HFF-Myc (cell line): ENCODE results near the gene BAMBI.

Source experiments
- DNase-seq: peaks from one replicate; pipeline ENCODE4 v3.0.0-alpha.2; 2011; ENCODE audit warnings: low read depth; ENCODE audit errors: extremely low read depth
- H3K4me3 ChIP-seq: replicated peaks from 2 replicates; pipeline ENCODE4 v1.5.1; 2011; ENCODE audit warnings: low read depth, mild to moderate bottlenecking, control low read depth, low read length
- CTCF ChIP-seq: IDR thresholded peaks from 2 replicates; pipeline ENCODE4 v1.5.1; 2012; ENCODE audit warnings: mild to moderate bottlenecking, low read depth, low read length, control low read depth; ENCODE audit errors: missing control alignments

Gene BAMBI

DNA sequence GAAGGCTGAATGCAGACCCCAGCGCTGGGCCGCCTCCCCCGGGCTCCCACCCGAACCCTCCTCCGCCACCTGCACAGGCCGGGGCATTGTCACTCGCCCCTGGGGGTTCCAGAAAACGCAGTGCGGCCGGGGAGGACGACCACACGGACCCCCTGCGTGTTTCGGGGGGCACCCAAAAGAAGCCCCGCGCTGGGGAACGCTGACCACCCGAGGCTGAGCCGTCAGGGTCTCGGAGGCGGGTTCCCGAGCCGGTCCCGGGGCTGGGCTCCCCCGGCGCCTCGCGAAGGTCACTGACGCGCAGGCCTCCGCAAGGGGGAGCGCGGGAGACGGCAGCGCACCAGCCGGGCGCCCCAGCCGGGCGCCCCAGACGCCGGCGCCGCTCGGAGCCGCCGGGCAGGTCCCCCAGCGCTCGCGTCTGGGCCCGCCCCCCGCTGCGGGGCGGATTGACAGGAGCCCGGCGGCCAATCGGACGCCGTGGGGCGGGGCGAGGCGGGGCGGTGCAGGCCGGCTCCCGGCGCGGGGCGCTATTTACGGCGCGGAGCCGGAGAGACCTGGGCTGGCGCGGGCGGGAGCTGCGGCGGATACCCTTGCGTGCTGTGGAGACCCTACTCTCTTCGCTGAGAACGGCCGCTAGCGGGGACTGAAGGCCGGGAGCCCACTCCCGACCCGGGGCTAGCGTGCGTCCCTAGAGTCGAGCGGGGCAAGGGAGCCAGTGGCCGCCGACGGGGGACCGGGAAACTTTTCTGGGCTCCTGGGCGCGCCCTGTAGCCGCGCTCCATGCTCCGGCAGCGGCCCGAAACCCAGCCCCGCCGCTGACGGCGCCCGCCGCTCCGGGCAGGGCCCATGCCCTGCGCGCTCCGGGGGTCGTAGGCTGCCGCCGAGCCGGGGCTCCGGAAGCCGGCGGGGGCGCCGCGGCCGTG is at the start of gene BAMBI:
TSS of gene BAMBI (plus strand) at position 554 of the 920 bp plus-strand sequence. CDS start 377 bp downstream, outside the sequence.
- DNase-seq = peak; percentile 20
- peak within 1 kb of the TSS; percentile 60 for H3K4me3 ChIP-seq
- TF ChIP-seq CTCF = peak; percentile 38

DNA sequence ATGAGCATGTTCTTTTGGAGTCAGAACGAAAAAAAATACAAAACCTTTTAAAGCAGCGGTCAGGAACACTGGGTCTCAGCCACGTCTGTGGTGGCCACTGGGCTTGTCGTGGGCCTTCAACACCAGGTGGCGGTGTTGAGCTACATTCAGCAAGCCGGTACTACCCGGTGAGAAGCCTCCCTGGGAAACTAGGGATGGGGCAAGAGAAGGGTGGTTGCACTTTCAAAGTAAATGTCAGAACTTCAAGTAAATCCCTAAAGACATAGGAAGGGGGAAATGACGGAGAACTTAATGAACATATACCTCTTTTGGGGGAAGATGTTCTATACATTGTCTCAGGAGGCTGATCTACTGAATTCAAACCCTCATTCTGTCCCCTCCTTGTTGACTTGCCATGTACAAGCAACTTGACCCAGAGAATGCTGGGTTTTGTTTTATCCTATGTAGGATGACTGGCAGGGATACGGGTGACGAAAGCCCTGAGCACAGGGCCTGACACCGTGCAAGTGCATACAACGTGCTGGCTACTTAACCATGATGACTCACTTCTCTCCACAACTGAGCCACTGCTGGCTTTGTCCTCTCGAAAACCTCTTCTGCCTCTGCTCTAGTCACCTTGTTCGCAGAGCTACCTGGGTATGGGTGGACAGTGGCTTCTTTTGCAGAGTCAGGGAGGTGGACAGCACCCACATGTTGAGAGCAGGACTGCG is 49.0 kb upstream of the BAMBI start:
- DNase-seq = peak; percentile 52
- peak; percentile 94 for TF ChIP-seq CTCF
- no peak overlapping the region for H3K4me3 ChIP-seq

DNA sequence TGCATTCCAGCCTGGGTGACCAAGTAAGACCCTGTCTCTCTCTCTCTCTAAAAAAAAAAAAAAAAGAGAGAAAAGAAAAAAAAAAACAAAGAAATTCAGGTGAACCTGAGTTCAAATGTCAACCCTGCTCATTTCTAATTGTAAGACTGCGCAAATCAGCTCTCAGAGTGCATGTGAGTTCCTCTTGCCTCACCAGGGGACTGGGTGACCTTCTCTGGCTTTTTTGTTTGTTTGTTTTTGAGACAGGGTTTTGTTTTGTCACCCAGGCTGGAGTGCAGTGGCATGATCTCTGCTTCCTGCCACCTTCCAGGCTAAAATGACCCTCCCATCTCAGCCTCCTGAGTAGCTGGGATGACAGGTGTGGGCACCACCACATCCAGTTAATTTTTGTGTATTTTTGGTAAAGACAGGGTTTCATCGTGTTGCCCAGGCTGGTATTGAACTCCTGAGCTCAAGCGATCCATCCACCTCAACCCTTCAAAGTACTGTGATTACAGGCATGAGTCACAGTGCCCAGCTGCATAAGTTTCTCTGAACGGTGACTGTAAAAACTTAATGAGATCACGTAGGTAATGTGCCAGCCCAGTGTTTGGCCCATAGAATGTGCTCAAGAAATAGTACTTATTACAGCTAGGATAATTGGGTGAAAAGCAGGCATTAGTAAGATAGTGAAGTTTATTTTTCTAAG is 45.3 kb upstream of the BAMBI start:
- DNase-seq = no peak
- no peak overlapping the region for H3K4me3 ChIP-seq
- TF ChIP-seq CTCF = no peak

DNA sequence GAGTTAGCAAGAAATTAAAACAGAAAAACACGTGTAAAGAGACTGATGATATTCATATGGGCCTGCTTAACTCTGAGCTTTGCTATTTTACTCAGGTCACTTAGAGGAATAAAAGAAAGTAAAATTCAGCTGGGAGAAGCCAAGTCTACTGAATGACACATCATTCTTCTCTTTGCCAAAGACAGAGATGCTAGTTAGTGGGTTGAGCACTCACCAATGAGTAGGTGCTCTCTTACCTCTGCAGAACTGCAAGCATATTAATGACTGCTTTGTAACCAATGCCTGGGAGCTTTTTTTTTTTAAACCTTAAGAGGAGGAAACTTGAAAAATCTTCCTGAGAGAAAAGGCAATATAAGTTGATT is 44.8 kb upstream of the BAMBI start:
- DNase-seq = no peak
- TF ChIP-seq CTCF = no peak
- H3K4me3 ChIP-seq = no peak overlapping the region

DNA sequence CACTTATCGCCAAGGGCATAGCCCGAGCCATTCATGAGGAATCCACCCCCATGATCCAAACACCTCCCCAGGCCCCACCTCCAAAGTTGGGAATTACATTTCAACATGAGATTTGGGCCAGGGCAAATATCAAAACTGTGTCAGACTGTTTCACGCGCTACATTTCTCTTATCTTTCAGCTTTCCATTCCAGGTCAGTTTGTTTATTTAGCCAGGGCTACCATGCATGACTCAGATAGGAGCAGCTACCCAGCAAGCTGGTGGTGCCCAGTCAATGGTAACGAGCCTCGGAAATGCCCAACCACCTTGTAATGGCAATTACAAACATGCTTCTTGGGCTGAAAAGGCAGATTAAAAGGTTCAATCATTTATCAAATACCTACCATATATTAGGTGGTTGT is 43.6 kb upstream of the BAMBI start:
- TF ChIP-seq CTCF = no peak
- no peak overlapping the region for H3K4me3 ChIP-seq
- no peak for DNase-seq

DNA sequence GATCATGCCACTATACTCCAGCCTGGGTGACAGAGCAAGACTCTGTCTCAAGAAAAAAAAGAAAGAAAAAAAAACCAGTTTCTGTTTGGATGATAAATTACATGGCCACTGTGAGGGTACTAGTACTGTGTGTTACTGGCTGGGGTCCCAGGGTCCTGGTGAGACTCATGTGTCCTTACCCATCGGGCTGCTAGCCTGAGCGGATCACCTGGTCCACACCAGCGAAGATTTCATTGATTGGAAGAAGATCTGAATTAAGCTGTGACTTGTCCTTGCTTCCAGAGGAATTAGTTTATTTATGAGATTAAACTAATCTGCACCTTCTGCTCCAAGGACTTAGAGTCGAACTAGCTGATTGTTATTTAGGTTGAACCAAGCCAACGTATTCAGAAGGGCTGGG is 40.0 kb upstream of the BAMBI start:
- DNase-seq = no peak
- no peak overlapping the region for H3K4me3 ChIP-seq
- no peak for TF ChIP-seq CTCF
